Measurements from ENCODE around the gene PRSS12. TPM values are rescaled to one million over a fixed set of nuclear protein-coding genes. Genes with fewer than 3 reads are reported as not detected.

PRSS12 gene
- total and polyA plus RNA-seq, 2 experiments from 2014 or later = 8.2 to 14.4 TPM

DNA sequence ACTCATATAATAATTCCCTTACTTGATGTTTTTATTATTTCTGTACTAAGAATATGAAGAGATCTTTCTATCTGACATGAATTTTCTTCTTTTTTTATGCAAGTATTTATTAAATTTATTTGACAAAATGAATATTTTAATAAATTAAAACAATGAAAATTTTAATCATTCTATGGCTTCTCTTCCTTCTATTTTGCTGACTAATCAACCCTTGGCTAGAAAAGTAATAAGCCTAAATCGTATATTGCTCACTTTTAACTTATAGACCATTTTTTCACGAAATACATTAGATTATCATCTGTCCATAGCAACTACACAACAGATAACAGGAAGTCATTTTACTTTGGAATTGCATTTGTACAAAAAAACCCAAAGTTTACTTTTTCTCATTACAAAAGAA is 38.6 kb downstream of the PRSS12 start:
- no peaks in the 10 kb centered on the region for H3K36me3 ChIP-seq (replicated peaks; ENCODE audit: insufficient read depth, low read depth)
- no peak for DNase-seq (ENCODE audit: low spot score)
- H3K9me3 ChIP-seq (ENCODE audit: low read depth) = no peaks in the 10 kb centered on the region
- no peaks in the 10 kb centered on the region for H3K9me2 ChIP-seq (replicated peaks; ENCODE audit: insufficient read depth)
- no peaks in the 10 kb centered on the region for H3K4me1 ChIP-seq (ENCODE audit: insufficient read depth)
- no peaks in the 10 kb centered on the region for H3K27me3 ChIP-seq
- TF ChIP-seq EZH2phosphoT487 (IDR thresholded peaks at IDR 0.05; ENCODE audit: low read depth, severe bottlenecking, unreplicated experiment) (no peak), EZH2 (IDR thresholded peaks at IDR 0.05; ENCODE audit: borderline replicate concordance) (no peak)
- TF ChIP-seq, protein P1, sequence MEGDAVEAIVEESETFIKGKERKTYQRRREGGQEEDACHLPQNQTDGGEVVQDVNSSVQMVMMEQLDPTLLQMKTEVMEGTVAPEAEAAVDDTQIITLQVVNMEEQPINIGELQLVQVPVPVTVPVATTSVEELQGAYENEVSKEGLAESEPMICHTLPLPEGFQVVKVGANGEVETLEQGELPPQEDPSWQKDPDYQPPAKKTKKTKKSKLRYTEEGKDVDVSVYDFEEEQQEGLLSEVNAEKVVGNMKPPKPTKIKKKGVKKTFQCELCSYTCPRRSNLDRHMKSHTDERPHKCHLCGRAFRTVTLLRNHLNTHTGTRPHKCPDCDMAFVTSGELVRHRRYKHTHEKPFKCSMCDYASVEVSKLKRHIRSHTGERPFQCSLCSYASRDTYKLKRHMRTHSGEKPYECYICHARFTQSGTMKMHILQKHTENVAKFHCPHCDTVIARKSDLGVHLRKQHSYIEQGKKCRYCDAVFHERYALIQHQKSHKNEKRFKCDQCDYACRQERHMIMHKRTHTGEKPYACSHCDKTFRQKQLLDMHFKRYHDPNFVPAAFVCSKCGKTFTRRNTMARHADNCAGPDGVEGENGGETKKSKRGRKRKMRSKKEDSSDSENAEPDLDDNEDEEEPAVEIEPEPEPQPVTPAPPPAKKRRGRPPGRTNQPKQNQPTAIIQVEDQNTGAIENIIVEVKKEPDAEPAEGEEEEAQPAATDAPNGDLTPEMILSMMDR (IDR thresholded peaks at IDR 0.05; ENCODE audit: poor library complexity) = no peak
- no peaks in the 10 kb centered on the region for H3K79me2 ChIP-seq
- H4K20me1 ChIP-seq (ENCODE audit: insufficient read depth, poor library complexity, severe bottlenecking) = no peaks in the 10 kb centered on the region
- WGBS (ENCODE audit: low lambda C conversion rate, missing lambda C conversion rate) = 92% methylated on average over 2 of the region's 2 CpGs
- H3K4me2 ChIP-seq = no peak overlapping the region
- no peak overlapping the region for H3K4me3 ChIP-seq
- H3K27ac ChIP-seq = no peak overlapping the region
- no peak overlapping the region for H2AFZ ChIP-seq

DNA sequence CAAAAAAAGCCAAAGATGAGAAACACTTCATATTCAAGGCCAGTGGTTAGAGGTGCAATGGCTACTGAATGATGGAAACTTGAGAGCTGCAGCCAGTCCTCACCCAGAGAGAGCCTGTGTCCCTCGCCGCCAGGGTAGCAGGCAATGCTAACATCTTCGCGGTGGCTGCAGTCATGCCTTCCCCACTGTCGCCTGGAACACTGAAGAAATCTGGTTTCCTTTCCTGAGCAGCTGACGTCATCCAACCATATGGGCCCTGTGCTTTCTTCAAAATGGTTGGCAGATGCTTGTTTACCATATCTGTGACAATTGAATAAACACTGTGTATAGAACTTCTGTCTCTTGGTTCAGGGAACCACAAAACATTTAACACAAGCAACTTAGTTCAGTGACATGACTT is 39.7 kb downstream of the PRSS12 start:
- no peak overlapping the region for H2AFZ ChIP-seq
- no peaks in the 10 kb centered on the region for H3K9me3 ChIP-seq (ENCODE audit: low read depth)
- H3K36me3 ChIP-seq (replicated peaks; ENCODE audit: insufficient read depth, low read depth) = no peaks in the 10 kb centered on the region
- no peaks in the 10 kb centered on the region for H3K79me2 ChIP-seq
- H3K4me2 ChIP-seq = no peak overlapping the region
- H3K27me3 ChIP-seq = no peaks in the 10 kb centered on the region
- no peak for TF ChIP-seq EZH2 (IDR thresholded peaks at IDR 0.05; ENCODE audit: borderline replicate concordance)
- no peak for TF ChIP-seq EZH2phosphoT487 (IDR thresholded peaks at IDR 0.05; ENCODE audit: low read depth, severe bottlenecking, unreplicated experiment)
- TF ChIP-seq, protein P1 (IDR thresholded peaks at IDR 0.05; ENCODE audit: poor library complexity) = no peak
- no peak for DNase-seq (ENCODE audit: low spot score)
- WGBS (ENCODE audit: low lambda C conversion rate, missing lambda C conversion rate) = 69% methylated on average over 6 of the region's 6 CpGs
- no peak overlapping the region for H3K27ac ChIP-seq
- no peaks in the 10 kb centered on the region for H4K20me1 ChIP-seq (ENCODE audit: insufficient read depth, poor library complexity, severe bottlenecking)
- H3K9me2 ChIP-seq (replicated peaks; ENCODE audit: insufficient read depth) = no peaks in the 10 kb centered on the region
- H3K4me1 ChIP-seq (ENCODE audit: insufficient read depth) = no peaks in the 10 kb centered on the region
- H3K4me3 ChIP-seq = no peak overlapping the region

DNA sequence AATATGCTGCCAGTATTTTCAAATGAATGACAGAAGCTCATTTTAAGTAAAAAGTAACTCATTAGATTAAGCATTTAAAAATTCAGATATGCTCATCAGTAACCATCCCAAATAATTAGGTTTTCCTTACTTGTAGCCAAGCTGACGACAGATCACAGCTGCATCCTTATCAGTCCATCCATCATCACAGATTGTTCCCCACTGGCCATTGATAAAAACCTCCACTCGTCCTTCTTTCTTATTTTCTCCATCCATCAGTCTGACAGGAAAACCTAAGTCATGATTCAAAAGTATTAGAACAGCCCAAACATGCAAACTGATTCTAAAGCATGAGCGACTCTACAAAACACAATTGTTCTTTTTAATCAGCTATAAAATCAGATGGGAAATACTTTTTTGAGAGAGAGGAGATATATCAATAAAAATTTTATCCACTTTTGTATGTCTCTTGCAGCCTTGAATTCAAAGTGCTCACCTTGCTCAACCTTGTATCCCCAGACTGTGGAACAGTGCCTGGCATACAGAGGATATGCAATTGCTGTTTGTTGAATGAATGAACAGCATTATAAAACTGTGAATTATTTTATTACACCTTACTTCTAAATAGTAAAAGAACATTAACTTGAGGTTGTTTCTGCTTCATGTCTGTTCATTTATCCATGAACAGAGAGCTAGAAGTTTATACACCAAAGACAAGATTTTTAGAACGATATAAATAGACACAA is 44.3 kb downstream of the PRSS12 start:
- Histone ChIP-seq H2AFZ (no peak overlapping the region), H4K20me1 (ENCODE audit: insufficient read depth, poor library complexity, severe bottlenecking) (no peaks in the 10 kb centered on the region), H3K4me2 (no peak overlapping the region), H3K9me3 (ENCODE audit: low read depth) (no peaks in the 10 kb centered on the region), H3K79me2 (no peaks in the 10 kb centered on the region), H3K27ac (no peak overlapping the region), H3K4me3 (no peak overlapping the region), H3K27me3 (no peaks in the 10 kb centered on the region), H3K4me1 (ENCODE audit: insufficient read depth) (no peaks in the 10 kb centered on the region), H3K9me2 (replicated peaks; ENCODE audit: insufficient read depth) (no peaks in the 10 kb centered on the region), H3K36me3 (replicated peaks; ENCODE audit: insufficient read depth, low read depth) (no peaks in the 10 kb centered on the region)
- no peak for DNase-seq (ENCODE audit: low spot score)
- TF ChIP-seq EZH2phosphoT487 (IDR thresholded peaks at IDR 0.05; ENCODE audit: low read depth, severe bottlenecking, unreplicated experiment) = no peak
- TF ChIP-seq, protein P1 (IDR thresholded peaks at IDR 0.05; ENCODE audit: poor library complexity) = no peak
- no peak for TF ChIP-seq EZH2 (IDR thresholded peaks at IDR 0.05; ENCODE audit: borderline replicate concordance)
- WGBS (ENCODE audit: low lambda C conversion rate, missing lambda C conversion rate) = 64% methylated on average over 4 of the region's 4 CpGs
